Esophagus squamous epithelium (tissue), 5 donors: ENCODE measurements around the gene C16orf82. TPM values are rescaled to one million over a fixed set of nuclear protein-coding genes. Genes with fewer than 3 reads are reported as not detected.
"Not testable (repeated sequence)": the region's sequence is repeated elsewhere in the genome, so short reads cannot be mapped to it uniquely, and the experiment has no call there.

Source experiments
- DNase-seq: peaks from one replicate; lab custom pipeline; 2025; lab: John Stamatoyannopoulos, UW
- H3K27ac ChIP-seq, 4 donors: fragments of 200-600 bp; sonication (generic); one replicate each; pipeline ENCODE4 v1.5.1; 2016 to 2019; ENCODE audit warnings: mild to moderate bottlenecking in 1 of 4
- H3K27me3 ChIP-seq, 4 donors: fragments of 200-600 bp; sonication (generic); 1 replicate in 3 of 4; 2 replicates in 1 of 4; pipeline versions ENCODE4 v1.5.1 to v1.6.0; 2017 to 2021; ENCODE audit warnings: antibody characterized with exemption in 1 of 4
- H3K36me3 ChIP-seq, 3 donors: fragments of 200-600 bp; sonication (generic); one replicate each; pipeline ENCODE4 v1.5.1; 2016 to 2019
- H3K4me1 ChIP-seq, 3 donors: fragments of 200-600 bp; sonication (generic); one replicate each; pipeline ENCODE4 v1.5.1; 2017 to 2019
- H3K4me3 ChIP-seq, 4 donors: fragments of 200-600 bp; sonication (generic); 1 replicate in 3 of 4; 2 replicates in 1 of 4; pipeline ENCODE4 v1.5.1; 2016 to 2019; ENCODE audit warnings: mild to moderate bottlenecking in 2 of 4, moderate library complexity in 1 of 4
- H3K9me3 ChIP-seq, 3 donors: fragments of 200-600 bp; sonication (generic); one replicate each; pipeline ENCODE4 v1.5.1; 2016 to 2019
- POLR2A ChIP-seq, 4 donors: fragments of 450-650 bp; IDR thresholded peaks; one replicate each; pipeline ENCODE4 v1.6.1; 2017; ENCODE audit warnings: antibody characterized with exemption in 4 of 4, mild to moderate bottlenecking in 4 of 4, moderate library complexity in 3 of 4
- whole genome bisulfite sequencing, 2 donors: methylation state at CpG; one replicate each; pipeline ENCODE4 v1.1.5; 2018; 5-methylcytosine and 5-hydroxymethylcytosine counted together
- intact Hi-C: fragments of 100-400 bp; cut with DNase I; formaldehyde crosslinking; loops from one replicate; pipeline ENCODE4 v1.15.0; 2022
- total RNA-seq, 4 donors: library from RNA; depleted of rRNA; stranded (reverse); fragments of >200 nt; gene quantifications; one replicate each; pipeline ENCODE4 v1.1.0, GENCODE V29; 2016
- TF ChIP-seq, protein P1 (sequence below), 6 experiments: fragments of 450-650 bp in 4 of 6; fragments of 200-600 bp in 2 of 6; sonication (generic) in 2 of 6; IDR thresholded peaks; one replicate each; pipeline ENCODE4 v1.5.1; 2016 to 2019; ENCODE audit warnings: antibody characterized with exemption in 6 of 6, mild to moderate bottlenecking in 4 of 6, moderate library complexity in 4 of 6
- donor health status: DM: yes; HTN: yes; CAD: no.

Gene C16orf82
- total RNA-seq, 4 donors from 2014 or later: not detected

GRCh38 chr16:27084307-27085028 lies 17.7 kb downstream of the C16orf82 start:
- 58 to 70% methylated on average over 6 to 8 of the region's 9 CpGs for WGBS, 2 donors
- H3K27me3 ChIP-seq: peaks cover 0 to 61% (median 0%) of the 10 kb centered on the region in 4 donors
- H3K4me3 ChIP-seq: no peak overlapping the region
- no peak overlapping the region for H3K27ac ChIP-seq
- no peaks in the 10 kb centered on the region for H3K9me3 ChIP-seq
- intact Hi-C loops: no loop called here
- no peak for TF ChIP-seq POLR2A (IDR thresholded peaks at IDR 0.05)
- TF ChIP-seq, protein P1, sequence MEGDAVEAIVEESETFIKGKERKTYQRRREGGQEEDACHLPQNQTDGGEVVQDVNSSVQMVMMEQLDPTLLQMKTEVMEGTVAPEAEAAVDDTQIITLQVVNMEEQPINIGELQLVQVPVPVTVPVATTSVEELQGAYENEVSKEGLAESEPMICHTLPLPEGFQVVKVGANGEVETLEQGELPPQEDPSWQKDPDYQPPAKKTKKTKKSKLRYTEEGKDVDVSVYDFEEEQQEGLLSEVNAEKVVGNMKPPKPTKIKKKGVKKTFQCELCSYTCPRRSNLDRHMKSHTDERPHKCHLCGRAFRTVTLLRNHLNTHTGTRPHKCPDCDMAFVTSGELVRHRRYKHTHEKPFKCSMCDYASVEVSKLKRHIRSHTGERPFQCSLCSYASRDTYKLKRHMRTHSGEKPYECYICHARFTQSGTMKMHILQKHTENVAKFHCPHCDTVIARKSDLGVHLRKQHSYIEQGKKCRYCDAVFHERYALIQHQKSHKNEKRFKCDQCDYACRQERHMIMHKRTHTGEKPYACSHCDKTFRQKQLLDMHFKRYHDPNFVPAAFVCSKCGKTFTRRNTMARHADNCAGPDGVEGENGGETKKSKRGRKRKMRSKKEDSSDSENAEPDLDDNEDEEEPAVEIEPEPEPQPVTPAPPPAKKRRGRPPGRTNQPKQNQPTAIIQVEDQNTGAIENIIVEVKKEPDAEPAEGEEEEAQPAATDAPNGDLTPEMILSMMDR (IDR thresholded peaks at IDR 0.05): no peak
- no peaks in the 10 kb centered on the region for H3K36me3 ChIP-seq
- no peaks in the 10 kb centered on the region for H3K4me1 ChIP-seq
- DNase-seq: no peak

GRCh38 chr16:27085182-27085581 lies 18.5 kb downstream of the C16orf82 start:
- Histone ChIP-seq H3K27me3 (peaks cover 0 to 66% (median 0%) of the 10 kb centered on the region in 4 donors), H3K9me3 (no peaks in the 10 kb centered on the region), H3K4me3 (no peak overlapping the region), H3K36me3 (no peaks in the 10 kb centered on the region), H3K27ac (no peak overlapping the region), H3K4me1 (no peaks in the 10 kb centered on the region)
- intact Hi-C loops: no loop called here
- TF ChIP-seq, protein P1 (IDR thresholded peaks at IDR 0.05): no peak
- no peak for TF ChIP-seq POLR2A (IDR thresholded peaks at IDR 0.05)
- no peak for DNase-seq
- WGBS, 2 donors: 63 to 65% methylated on average over 4 to 6 of the region's 6 CpGs

DNA sequence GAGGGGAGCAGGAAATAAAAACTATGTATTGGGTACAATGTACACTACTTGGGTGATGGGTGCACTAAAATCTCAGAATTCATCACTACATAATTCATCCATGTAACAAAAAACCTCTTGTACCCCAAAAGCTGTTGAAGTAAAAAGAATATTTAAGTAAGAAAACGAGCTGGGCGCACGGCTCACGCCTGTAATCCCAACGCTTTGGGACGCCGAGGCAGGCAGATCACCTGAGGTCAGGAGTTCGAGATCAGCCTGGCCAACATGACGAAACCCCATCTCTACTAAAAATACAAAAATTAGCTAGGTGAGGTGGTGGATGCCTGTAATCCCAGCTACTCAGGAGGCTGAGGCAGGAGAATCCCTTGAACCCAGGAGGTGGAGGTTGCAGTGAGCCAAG lies 19.3 kb downstream of the C16orf82 start:
- 78 to 89% methylated on average over 8 to 9 of the region's 9 CpGs for WGBS, 2 donors
- DNase-seq, H3K4me3 ChIP-seq, H3K4me1 ChIP-seq, H3K9me3 ChIP-seq, intact Hi-C loops, H3K36me3 ChIP-seq, H3K27ac ChIP-seq: not testable (repeated sequence)
- peaks cover 0 to 66% (median 0%) of the 10 kb centered on the region in 4 donors for H3K27me3 ChIP-seq

GRCh38 chr16:27088216-27088615 lies 21.5 kb downstream of the C16orf82 start:
- DNase-seq: no peak
- TF ChIP-seq POLR2A (IDR thresholded peaks at IDR 0.05): no peak
- TF ChIP-seq, protein P1 (IDR thresholded peaks at IDR 0.05): no peak
- Histone ChIP-seq H3K4me3 (no peak overlapping the region), H3K4me1 (no peaks in the 10 kb centered on the region), H3K27me3 (peaks cover 0 to 49% (median 0%) of the 10 kb centered on the region in 4 donors), H3K9me3 (no peaks in the 10 kb centered on the region), H3K36me3 (no peaks in the 10 kb centered on the region), H3K27ac (no peak overlapping the region)
- intact Hi-C loops: no loop called here
- WGBS, 2 donors: 27 to 39% methylated on average over 4 to 5 of the region's 5 CpGs

DNA sequence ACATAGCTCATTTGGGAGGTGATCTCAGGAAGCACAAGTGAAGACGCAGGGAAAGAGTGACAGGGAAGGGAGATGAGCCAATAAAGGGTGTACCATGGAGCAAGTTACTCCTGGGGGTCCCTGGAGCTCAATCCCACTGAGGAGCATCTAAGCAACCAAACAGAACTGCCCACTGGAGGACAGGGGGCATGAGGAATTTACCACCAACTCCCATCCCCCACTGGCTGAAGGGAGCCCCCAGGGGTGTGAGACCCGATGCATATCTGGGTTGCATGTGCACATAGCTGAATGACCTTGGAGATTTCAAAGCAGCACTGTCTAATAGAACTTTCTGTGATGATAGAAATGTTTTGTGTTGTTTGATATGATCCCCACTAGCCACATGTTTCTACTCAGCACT lies 29.6 kb downstream of the C16orf82 start:
- WGBS, 2 donors: 59 to 66% methylated on average over 2 of the region's 2 CpGs
- Histone ChIP-seq H3K27me3 (peaks cover 0 to 4% (median 0%) of the 10 kb centered on the region in 4 donors), H3K4me1 (no peaks in the 10 kb centered on the region), H3K36me3 (no peaks in the 10 kb centered on the region), H3K9me3 (no peaks in the 10 kb centered on the region), H3K27ac (no peak overlapping the region), H3K4me3 (no peak overlapping the region)
- no peak for DNase-seq
- TF ChIP-seq, protein P1 (IDR thresholded peaks at IDR 0.05): no peak
- TF ChIP-seq POLR2A (IDR thresholded peaks at IDR 0.05): no peak
- intact Hi-C loops: no loop called here
